NCI-H128 (cell line): ENCODE data around the gene DOCK10.

ENCODE experiments used
- DNase-seq: peaks from one replicate; lab custom pipeline; 2025; ENCODE audit not compliant: unreplicated experiment; lab: John Stamatoyannopoulos, UW

DOCK10 gene

DNA sequence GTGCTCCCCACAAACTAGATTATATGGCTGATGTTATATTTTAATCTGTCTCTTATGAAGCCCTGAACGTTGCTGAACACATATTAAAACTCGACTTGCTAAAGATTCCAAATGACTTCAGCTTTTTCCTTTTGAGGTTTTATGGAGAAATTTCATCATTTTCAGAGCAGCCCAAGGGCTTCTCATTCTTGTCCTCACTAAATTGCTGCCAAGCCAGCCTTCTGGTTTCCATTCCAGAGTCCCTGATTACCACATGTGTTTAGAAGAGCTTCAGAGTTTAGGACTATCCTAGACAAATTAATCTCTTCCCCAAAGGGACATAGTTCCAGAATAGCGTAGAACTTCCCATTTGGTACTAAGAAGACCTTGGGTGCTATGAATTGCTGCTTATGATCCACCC is 248.3 kb downstream of the DOCK10 start:
- DNase-seq = no peak

DNA sequence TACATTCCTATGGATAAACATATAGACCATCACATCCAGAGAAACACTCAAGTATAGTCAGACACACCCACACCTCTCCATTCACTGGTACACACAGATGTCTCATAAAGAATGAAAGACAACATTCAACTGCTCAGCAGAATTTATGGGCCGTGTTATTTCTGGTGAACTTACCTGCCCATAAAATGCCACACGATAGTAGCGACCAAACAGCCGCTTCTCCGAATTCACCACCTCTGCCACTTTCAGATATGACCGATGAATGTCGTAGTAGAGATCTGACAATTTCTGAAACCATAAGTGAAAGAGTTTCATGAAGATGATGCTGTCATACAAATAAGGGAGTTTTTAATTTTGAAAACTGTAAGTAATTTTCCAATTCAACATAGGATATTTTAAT is 255.4 kb downstream of the DOCK10 start:
- DNase-seq = no peak

DNA sequence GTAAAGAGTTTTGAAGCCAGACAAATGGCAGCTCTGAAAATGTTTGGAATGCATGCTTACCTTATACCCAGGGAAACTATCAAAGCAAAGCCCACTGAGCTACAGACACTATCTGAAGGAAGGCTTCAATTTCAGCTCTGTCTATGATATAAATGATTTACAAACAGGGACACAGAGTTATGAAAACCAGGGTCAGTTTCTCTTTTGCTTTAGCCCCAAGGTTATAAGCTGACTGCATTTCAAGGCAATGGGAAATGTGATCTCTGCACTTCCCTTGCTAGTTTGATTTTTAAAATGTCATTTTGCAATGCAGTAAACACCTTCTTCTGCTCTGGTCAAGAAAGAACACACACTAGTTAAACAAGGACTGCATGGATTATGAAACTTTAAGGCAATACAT is 260.9 kb downstream of the DOCK10 start:
- DNase-seq = no peak

DNA sequence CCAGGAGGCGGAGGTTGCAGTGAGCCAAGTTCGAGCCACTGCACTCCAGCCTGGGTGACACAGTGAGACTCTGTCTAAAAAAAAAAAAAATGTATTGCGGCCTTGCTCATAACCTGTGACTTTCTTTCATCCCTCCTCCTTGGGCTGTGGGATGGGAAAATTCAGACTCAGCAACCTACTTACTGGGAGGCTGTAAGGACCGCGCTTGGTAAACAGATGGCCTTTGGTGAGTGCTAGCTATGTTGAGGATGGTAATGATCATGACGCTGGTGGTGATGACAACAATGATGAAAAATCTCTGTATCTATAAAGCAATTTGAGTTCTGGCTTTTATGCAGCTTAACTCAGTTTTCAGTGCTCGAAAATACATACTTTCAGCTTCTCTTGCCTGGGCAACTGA is 261.4 kb downstream of the DOCK10 start:
- DNase-seq = no peak

- no peak for DNase-seq
Measured at GRCh38 chr2:224780106-224780505, 262.2 kb downstream of the DOCK10 start.

DNA sequence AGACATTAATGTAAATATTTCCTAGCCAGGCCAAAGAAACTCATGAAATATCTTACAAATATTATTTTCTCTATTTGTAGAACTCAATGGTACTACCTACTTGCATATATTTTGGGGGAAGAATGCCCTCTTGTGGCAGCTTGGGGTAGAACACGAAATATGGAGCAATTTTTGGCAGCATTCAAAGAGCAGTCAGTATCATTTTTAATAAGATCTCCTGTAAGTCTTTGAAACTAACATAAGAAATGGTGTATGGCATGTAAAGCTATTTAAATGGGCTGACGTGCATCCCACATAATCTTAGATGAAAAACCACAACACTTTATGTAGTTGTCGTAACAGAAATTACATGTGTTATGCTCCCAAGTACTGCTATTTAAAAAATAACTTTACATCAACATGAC is 263.8 kb downstream of the DOCK10 start:
- DNase-seq = peak; percentile 32

- DNase-seq = no peak
Measured at GRCh38 chr2:224777559-224777930, 264.7 kb downstream of the DOCK10 start.

- no peak for DNase-seq
Measured at GRCh38 chr2:224776795-224777558, 265.3 kb downstream of the DOCK10 start.

DNA sequence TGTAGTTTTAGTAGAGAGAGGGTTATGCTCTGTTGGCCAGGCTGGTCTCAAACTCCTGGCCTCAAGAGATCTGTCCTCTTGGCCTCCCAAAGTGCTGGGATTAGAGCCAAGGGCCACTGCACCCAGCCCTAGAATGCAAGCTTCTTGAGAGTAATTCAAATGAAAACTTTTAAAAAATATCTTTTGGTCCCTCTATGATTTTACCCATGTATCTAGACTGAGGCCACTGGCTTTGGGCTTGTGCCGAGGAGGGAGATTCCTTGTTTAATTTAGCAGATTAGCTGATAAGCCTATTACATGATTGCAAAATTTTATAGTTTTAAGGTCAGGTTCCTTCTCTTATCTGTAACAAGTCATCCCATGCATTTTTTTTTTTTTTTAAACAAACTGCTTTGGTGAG is 266.6 kb downstream of the DOCK10 start:
- DNase-seq = no peak

DNA sequence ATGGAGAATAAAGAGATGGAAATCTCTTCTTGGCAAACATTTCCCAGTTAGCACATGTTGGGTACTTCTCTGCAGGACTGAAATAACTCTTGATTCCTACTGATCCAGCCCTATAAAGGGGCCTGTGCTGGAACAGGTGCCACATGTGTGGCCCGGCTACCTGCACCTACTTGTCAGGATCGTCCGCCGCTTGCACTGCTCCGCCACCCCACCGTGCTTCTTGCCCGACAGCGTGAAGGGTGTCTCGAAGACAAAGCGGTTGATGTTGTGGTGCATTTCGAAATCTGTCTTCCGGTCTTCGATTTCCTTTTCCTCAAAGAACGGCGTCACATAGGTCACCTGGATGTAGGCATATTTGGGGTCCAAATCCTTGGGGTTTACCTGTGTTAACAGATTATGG is 267.5 kb downstream of the DOCK10 start:
- no peak for DNase-seq

DNA sequence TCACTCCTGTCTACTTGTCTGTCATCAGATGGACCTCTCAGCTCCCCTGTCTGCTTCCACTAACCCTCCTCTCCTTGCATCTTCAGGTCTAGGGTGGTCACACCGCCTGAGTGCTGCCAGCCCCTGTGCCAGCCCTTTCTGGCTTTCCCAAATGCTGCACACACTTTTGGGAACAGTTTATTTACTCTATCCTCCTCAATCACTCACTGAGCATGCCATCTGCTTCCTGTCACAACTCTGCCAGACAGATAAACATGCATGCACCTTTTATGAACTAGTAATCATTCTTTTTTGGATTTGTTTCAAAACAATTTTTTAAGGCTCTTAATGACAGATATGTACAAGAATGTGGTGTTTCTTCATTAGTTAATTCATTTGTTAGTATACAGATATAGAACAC is 269.8 kb downstream of the DOCK10 start:
- DNase-seq = no peak

- no peak for DNase-seq
Measured at GRCh38 chr2:224769489-224769888, 272.8 kb downstream of the DOCK10 start.

DNA sequence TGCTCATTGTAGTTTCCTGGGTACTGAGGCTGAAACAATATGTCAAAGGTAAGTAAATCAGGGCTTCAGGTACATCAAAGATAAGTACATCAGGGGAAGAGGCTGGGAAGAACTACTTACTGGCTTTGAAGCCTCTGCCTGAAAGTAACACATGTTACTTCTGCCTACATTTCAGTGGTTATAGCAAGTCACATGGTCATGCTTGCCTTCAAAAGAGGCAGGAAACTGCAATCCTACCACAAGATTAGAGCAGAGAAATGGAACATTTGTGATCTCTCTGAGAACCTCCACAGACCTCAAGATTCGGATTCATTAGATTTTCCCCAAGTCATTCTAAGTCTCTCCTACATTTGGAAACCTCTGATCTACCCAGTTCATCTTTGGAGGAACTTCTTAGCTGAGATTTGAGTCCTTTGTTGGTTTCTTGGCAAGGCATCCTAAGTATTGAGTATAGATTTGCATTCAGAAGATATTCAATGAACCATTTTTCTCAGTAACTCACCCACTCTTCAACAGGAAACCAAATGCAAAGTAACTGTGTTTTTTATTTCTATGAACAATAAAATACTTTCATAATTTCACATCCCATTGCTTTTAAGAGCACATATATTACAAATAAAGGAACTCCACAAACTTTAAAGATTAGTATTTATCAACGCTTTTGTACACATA is 277.6 kb downstream of the DOCK10 start:
- DNase-seq = no peak

GRCh38 chr2:224757934-224758548 is 284.2 kb downstream of the DOCK10 start:
- DNase-seq = no peak

DNA sequence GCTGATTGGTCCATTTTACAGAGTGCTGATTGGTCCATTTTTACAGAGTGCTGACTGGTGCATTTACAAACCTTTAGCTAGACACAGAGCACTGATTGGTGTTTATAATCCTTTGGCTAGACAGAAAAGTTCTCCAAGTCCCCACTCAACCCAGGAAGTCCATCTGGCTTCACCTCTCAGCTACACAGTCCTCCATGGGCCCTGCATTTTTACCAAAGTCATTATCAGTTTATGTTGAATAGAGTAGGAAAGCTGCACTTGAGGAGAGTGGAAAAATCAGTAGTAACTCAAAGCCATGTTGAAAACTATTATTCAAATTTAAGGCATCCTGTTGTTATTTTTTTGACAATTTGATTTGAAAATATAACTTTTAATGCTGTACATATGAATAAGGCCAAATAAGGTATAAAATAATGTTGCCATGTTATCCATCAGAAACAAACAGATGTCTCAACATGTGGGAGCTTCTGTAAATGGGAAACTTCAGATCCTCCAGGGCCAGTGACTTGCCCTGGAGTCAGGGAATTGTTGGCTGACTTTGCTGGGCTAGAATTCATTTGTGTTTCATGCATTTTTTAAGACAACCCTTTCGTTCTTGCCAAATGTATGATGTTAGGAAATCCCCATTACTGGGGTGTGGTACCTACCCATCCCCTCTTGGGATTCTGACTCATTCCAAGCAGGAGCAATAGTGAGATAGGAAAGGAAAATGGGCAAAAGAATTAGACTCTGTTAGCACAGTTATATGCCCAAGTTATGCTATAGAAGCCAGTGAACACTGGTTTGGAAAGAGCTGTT is 288.3 kb downstream of the DOCK10 start:
- DNase-seq = no peak

GRCh38 chr2:224751996-224752698 is 290.1 kb downstream of the DOCK10 start:
- DNase-seq = no peak

DNA sequence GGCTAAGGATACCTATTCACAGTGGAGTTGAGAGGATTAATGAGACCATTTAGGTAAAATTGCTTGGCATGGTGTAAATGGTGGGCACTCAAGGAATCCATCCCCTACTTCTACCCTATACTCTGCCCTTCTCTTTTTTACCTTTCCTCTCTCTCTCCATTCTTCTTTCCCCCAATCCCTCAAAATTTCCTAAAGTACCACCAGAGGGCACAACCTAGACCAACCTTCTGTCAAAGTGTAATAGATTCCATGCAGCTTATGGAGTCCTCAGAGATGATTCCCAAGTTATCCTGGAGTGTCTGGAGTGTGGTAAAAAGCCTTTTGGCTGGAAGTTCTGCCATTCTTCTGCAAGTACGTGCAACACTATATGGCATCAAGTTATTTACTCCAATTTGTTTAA is 293.1 kb downstream of the DOCK10 start:
- no peak for DNase-seq

DNA sequence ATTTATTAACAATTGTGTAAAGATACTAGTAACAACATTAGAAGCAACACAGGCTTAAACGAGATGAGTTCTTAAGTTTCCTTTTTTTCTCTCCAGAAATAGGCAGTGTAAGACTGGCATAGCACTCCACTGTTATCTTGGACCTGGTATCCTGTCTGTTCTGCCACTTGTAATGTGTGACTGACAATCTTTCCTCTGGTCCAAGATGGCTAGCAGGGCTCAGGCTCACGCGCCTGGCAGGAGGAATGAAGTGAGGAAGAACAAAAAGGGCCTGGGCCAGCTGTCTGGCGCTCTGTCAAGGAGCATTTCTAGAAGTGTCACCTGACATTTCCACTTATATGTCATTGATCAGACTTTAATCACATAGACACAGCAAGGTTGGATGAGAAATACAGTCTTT is 294.5 kb downstream of the DOCK10 start:
- no peak for DNase-seq

- DNase-seq = no peak
Measured at GRCh38 chr2:224736227-224736626, 306.0 kb downstream of the DOCK10 start.

DNA sequence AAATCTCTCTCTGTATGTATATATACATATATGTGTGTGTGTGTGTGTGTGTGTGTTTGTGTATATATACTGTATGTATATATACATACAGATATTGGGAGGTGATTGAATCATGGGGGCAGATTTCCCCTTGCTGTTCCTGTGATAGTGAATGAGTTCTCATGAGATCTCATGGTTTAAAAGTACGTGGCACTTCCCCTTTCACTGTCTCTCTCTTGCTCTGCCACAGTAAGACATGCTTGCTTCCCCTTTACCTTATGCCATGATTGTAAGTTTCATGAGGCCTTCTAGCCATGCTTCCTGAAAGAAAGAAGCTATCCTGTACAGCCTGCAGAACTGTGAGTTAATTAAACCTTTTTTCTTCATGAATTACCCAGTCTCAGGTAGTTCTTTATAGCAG is 307.3 kb downstream of the DOCK10 start:
- DNase-seq = no peak

GRCh38 chr2:224731665-224732064 is 310.6 kb downstream of the DOCK10 start:
- no peak for DNase-seq
